Osteoblast (primary cell): ENCODE data around the gene OSBPL5. TPM values are rescaled to one million over a fixed set of nuclear protein-coding genes. Genes with fewer than 3 reads are reported as not detected.

Experiments used
- DNase-seq: peaks from one replicate; pipeline ENCODE4 v3.0.0; 2011; ENCODE audit warnings: low spot score, mixed read lengths; ENCODE audit not compliant: insufficient read length; ENCODE audit errors: missing footprints
- H2AFZ ChIP-seq: 2 replicates; pipeline ENCODE4 v1.6.0; 2011; ENCODE audit warnings: mild to moderate bottlenecking, low read length
- H3K27ac ChIP-seq: 2 replicates; pipeline ENCODE4 v1.5.1; 2011; ENCODE audit warnings: mild to moderate bottlenecking, low read depth, low read length, moderate library complexity
- H3K27me3 ChIP-seq: 2 replicates; pipeline ENCODE4 v1.6.0; 2012; ENCODE audit warnings: mild to moderate bottlenecking, control low read depth, inconsistent platforms, low read length, moderate library complexity; ENCODE audit not compliant: insufficient read depth
- H3K36me3 ChIP-seq: 2 replicates; pipeline ENCODE4 v1.5.1; 2011; ENCODE audit warnings: mild to moderate bottlenecking, low read length, control low read depth, moderate library complexity; ENCODE audit not compliant: insufficient read depth
- H3K4me1 ChIP-seq: 2 replicates; pipeline ENCODE4 v1.5.1; 2011; ENCODE audit warnings: mild to moderate bottlenecking, low read length, control low read depth, moderate library complexity; ENCODE audit not compliant: insufficient read depth
- H3K4me2 ChIP-seq: 2 replicates; pipeline ENCODE4 v1.6.0; 2011; ENCODE audit warnings: mild to moderate bottlenecking, low read length; ENCODE audit not compliant: insufficient read depth
- H3K4me3 ChIP-seq: fragments of 200-600 bp; sonication (generic); 3 replicates; pipeline ENCODE4 v1.5.1; 2012; ENCODE audit warnings: mild to moderate bottlenecking, low read length, inconsistent platforms; ENCODE audit not compliant: insufficient read depth
- H3K79me2 ChIP-seq: 2 replicates; pipeline ENCODE4 v1.6.0; 2012; ENCODE audit warnings: mild to moderate bottlenecking, low read length, control low read depth, inconsistent platforms; ENCODE audit not compliant: insufficient read depth
- H3K9me3 ChIP-seq: 2 replicates; pipeline ENCODE4 v1.5.1; 2011; ENCODE audit warnings: low read depth, low read length, control low read depth
- H4K20me1 ChIP-seq: 2 replicates; pipeline ENCODE4 v1.6.0; 2012; ENCODE audit warnings: mild to moderate bottlenecking, low read length, control low read depth; ENCODE audit not compliant: insufficient read depth
- CTCF ChIP-seq: IDR thresholded peaks from 2 replicates; pipeline ENCODE4 v1.5.1; 2011; ENCODE audit warnings: mild to moderate bottlenecking, low read depth, low read length, moderate library complexity; ENCODE audit errors: extremely low read depth
- total RNA-seq: library from RNA; depleted of rRNA; stranded (reverse); fragments of >200 nt; gene quantifications from 2 replicates; pipeline ENCODE4 v1.2.3, GENCODE V29; 2012

The OSBPL5 gene
- total RNA-seq, 1 donor: 49.9 TPM

- no peak overlapping the region for H3K4me3 ChIP-seq
- peaks cover 30% of the 10 kb centered on the region for H3K27me3 ChIP-seq
- no peak overlapping the region for H3K27ac ChIP-seq
- no peaks in the 10 kb centered on the region for H3K36me3 ChIP-seq
- H3K79me2 ChIP-seq: no peaks in the 10 kb centered on the region
- no peaks in the 10 kb centered on the region for H4K20me1 ChIP-seq
- no peak overlapping the region for H3K4me2 ChIP-seq
- no peaks in the 10 kb centered on the region for H3K9me3 ChIP-seq
- H3K4me1 ChIP-seq: no peaks in the 10 kb centered on the region
- H2AFZ ChIP-seq: no peak overlapping the region
- DNase-seq: peak; percentile 22
- TF ChIP-seq CTCF: no peak
These were observed 42.5 kb upstream of the OSBPL5 start for GRCh38 chr11:3207526-3208189.

GRCh38 chr11:3206922-3207204 is 41.8 kb upstream of the OSBPL5 start:
- no peak overlapping the region for H2AFZ ChIP-seq
- no peak for DNase-seq
- H3K27me3 ChIP-seq: peaks cover 37% of the 10 kb centered on the region
- H3K36me3 ChIP-seq: no peaks in the 10 kb centered on the region
- no peaks in the 10 kb centered on the region for H3K9me3 ChIP-seq
- H3K79me2 ChIP-seq: no peaks in the 10 kb centered on the region
- no peak overlapping the region for H3K4me3 ChIP-seq
- H3K4me1 ChIP-seq: no peaks in the 10 kb centered on the region
- TF ChIP-seq CTCF: no peak
- H4K20me1 ChIP-seq: no peaks in the 10 kb centered on the region
- no peak overlapping the region for H3K4me2 ChIP-seq
- H3K27ac ChIP-seq: no peak overlapping the region

- TF ChIP-seq CTCF: no peak
- no peaks in the 10 kb centered on the region for H3K4me1 ChIP-seq
These were observed 41.2 kb upstream of the OSBPL5 start for GRCh38 chr11:3206156-3206921.

More at GRCh38 chr11:3206156-3206921, 41.2 kb upstream of the OSBPL5 start:
- no peak overlapping the region for H2AFZ ChIP-seq
- H3K9me3 ChIP-seq: no peaks in the 10 kb centered on the region
- no peaks in the 10 kb centered on the region for H3K36me3 ChIP-seq
- no peak overlapping the region for H3K4me2 ChIP-seq
- H3K27ac ChIP-seq: no peak overlapping the region
- no peak overlapping the region for H3K4me3 ChIP-seq
- H4K20me1 ChIP-seq: no peaks in the 10 kb centered on the region
- H3K79me2 ChIP-seq: no peaks in the 10 kb centered on the region
- peaks cover 38% of the 10 kb centered on the region for H3K27me3 ChIP-seq
- DNase-seq: peak; percentile 68
